Measurements from ENCODE around the gene CRIP2. TPM values are rescaled to one million over a fixed set of nuclear protein-coding genes. Genes with fewer than 3 reads are reported as not detected.

CRIP2 gene
- total and polyA plus RNA-seq, 8 donors, result 143 to 229 (median 181) TPM

GRCh38 chr14:105494606-105494929 is 19.9 kb downstream of the CRIP2 start:
- Histone ChIP-seq H3K36me3 (peaks cover 0 to 28% of the 10 kb centered on the region in 2 donors), H3K9me3 (no peaks in the 10 kb centered on the region), H3K27me3 (no peaks in the 10 kb centered on the region), H3K4me3 (no peak overlapping the region), H3K4me1 (peaks cover 0 to 20% of the 10 kb centered on the region in 2 donors), H3K27ac (no peak overlapping the region)
- DNase-seq, result no peak
- intact Hi-C loops (cut with DNase I), result no loop called here
- no peak for ATAC-seq
- TF ChIP-seq CTCF (IDR thresholded peaks at IDR 0.05), result no peak

DNA sequence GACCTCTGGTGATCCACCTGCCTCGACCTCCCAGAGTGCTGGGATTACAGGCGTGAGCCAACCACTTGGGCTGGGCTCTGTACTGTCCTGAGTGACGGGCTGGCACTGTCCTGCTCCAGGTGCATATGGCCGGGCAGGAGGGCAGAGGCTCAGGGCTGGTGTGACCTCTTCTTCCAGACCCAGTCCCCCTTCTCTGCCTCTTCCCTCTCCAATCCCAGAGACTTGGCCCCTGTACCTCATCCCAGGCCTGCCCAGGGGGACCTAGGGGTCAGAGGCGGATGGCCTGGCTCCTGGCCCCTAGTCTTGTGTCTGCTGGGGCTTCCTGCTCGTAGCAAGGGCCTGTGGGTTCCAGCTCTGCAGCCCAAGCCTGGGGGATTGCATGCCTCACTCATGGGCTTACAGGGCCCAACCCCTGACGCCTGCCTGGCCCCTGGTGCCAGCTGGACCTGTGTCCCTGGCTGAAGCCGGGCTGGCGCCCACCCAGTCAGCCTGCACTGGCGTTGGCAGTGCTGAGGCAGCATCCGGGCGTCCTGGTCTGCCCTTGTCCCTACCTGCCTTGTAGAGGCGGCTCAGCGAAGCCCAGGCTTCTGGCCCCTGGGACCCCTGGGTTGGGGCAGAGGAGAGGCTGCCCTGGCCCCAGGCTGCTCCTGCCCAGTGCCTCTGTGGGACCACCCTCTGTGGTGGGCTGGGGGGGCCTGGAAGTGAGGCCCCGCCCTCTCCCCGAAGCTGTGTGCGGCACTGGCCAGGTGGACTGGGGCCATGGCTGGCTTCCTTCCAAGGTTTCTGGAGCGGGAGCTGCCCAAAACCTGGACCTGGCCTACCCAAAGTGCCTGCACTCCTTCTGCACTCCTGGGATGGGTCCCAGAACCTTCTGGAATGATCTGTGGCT is 20.7 kb downstream of the CRIP2 start:
- DNase-seq, result peak in 2 of 4 donors; percentile 33 to 80
- intact Hi-C loops (cut with DNase I), result no loop called here

GRCh38 chr14:105495990-105496830 is 21.6 kb downstream of the CRIP2 start:
- Histone ChIP-seq H3K27me3 (no peaks in the 10 kb centered on the region), H3K9me3 (no peaks in the 10 kb centered on the region), H3K4me1 (peaks cover 0 to 13% of the 10 kb centered on the region in 2 donors), H3K27ac (no peak overlapping the region), H3K36me3 (peaks cover 0 to 28% of the 10 kb centered on the region in 2 donors), H3K4me3 (no peak overlapping the region)
- intact Hi-C loops (cut with DNase I), result no loop called here
- ATAC-seq (no peak), DNase-seq (peak in 2 of 4 donors; percentile 30 to 73)
- no peak for TF ChIP-seq CTCF (IDR thresholded peaks at IDR 0.05)

More for the DNA sequence above, 20.7 kb downstream of the CRIP2 start:
- TF ChIP-seq CTCF (IDR thresholded peaks at IDR 0.05), result no peak
- H3K4me3 ChIP-seq, result no peak overlapping the region
- no peak for ATAC-seq
- peaks cover 0 to 13% of the 10 kb centered on the region in 2 donors for H3K4me1 ChIP-seq
- H3K9me3 ChIP-seq, result no peaks in the 10 kb centered on the region
- no peaks in the 10 kb centered on the region for H3K27me3 ChIP-seq
- H3K27ac ChIP-seq, result no peak overlapping the region
- peaks cover 0 to 28% of the 10 kb centered on the region in 2 donors for H3K36me3 ChIP-seq

DNA sequence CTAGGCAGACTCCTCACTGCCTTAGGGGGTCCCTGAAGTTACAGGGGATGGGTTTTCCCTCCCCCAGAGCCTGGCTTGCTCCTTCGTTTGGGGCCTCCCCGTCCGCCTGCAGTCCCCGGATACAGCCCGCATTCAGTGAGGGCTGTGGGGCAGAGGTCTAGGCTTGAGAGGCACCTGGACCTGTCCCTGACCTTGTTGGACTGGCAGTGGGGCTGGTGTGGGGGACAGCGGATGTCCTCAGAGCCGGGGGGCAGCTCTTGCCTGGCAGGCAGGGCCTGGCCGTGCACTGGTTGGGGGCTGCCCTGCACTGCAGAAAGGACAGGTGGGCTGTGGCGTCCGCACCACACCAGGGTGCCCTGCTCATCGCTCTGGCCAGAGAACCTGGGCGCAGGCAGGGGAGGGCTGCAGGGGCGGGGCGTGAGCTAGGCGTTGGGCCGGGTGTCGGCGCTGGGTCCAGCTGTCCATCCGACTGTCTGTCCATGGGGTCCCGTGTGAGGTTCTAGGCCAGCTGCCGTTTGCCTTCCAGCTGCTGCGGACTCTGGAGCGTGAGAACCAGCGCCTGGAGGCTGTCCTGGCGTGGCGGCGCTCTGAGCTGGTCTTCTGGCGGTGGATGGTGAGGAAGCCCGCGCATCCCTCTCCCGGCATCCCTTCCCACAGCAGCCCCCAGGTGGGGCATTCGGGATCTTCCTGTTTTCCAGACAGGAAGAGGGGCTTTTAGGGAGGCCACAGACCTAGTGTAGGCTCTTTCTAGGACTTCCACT is 22.4 kb downstream of the CRIP2 start:
- H3K27ac ChIP-seq, result no peak overlapping the region
- no peak overlapping the region for H3K4me3 ChIP-seq
- intact Hi-C loops (cut with DNase I), result no loop called here
- no peaks in the 10 kb centered on the region for H3K27me3 ChIP-seq
- no peaks in the 10 kb centered on the region for H3K9me3 ChIP-seq
- TF ChIP-seq CTCF (IDR thresholded peaks at IDR 0.05), result no peak
- no peak for ATAC-seq
- peaks cover 0 to 28% of the 10 kb centered on the region in 2 donors for H3K36me3 ChIP-seq
- DNase-seq, result peak in 2 of 4 donors; percentile 19 to 74
- H3K4me1 ChIP-seq, result peaks cover 0 to 5% of the 10 kb centered on the region in 2 donors

All from left lung (tissue), 10 donors.